Measurements from ENCODE around the gene TAF1B. TPM values are rescaled to one million over a fixed set of nuclear protein-coding genes. Genes with fewer than 3 reads are reported as not detected.

Gene TAF1B
- total RNA-seq, 6 experiments from 2014 or later, result 4.8 to 8.1 (median 6.6) TPM

GRCh38 chr2:9800639-9800974 is 42.7 kb upstream of the TAF1B start:
- Histone ChIP-seq H3K27me3 (no peaks in the 10 kb centered on the region), H3K4me1 (peaks cover 0 to 5% (median 0%) of the 10 kb centered on the region in 4 donors), H3K36me3 (no peaks in the 10 kb centered on the region), H3K9me3 (no peaks in the 10 kb centered on the region), H3K27ac (no peak overlapping the region), H3K4me3 (no peak overlapping the region)
- TF ChIP-seq, protein P1, sequence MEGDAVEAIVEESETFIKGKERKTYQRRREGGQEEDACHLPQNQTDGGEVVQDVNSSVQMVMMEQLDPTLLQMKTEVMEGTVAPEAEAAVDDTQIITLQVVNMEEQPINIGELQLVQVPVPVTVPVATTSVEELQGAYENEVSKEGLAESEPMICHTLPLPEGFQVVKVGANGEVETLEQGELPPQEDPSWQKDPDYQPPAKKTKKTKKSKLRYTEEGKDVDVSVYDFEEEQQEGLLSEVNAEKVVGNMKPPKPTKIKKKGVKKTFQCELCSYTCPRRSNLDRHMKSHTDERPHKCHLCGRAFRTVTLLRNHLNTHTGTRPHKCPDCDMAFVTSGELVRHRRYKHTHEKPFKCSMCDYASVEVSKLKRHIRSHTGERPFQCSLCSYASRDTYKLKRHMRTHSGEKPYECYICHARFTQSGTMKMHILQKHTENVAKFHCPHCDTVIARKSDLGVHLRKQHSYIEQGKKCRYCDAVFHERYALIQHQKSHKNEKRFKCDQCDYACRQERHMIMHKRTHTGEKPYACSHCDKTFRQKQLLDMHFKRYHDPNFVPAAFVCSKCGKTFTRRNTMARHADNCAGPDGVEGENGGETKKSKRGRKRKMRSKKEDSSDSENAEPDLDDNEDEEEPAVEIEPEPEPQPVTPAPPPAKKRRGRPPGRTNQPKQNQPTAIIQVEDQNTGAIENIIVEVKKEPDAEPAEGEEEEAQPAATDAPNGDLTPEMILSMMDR (IDR thresholded peaks at IDR 0.05), result no peak
- no peak for TF ChIP-seq POLR2A (IDR thresholded peaks at IDR 0.05)
- WGBS (ENCODE audit: insufficient coverage, low coverage, low lambda C conversion rate, missing lambda C conversion rate), result no CpG with 5 or more reads among the region's 5 CpGs
- intact Hi-C loops (cut with DNase I), result loop anchor here (10.0 kb wide), 3 partner anchors 144 to 624 kb away; no protein-coding TSS in a partner anchor
- no peak for DNase-seq
- no peak for ATAC-seq

DNA sequence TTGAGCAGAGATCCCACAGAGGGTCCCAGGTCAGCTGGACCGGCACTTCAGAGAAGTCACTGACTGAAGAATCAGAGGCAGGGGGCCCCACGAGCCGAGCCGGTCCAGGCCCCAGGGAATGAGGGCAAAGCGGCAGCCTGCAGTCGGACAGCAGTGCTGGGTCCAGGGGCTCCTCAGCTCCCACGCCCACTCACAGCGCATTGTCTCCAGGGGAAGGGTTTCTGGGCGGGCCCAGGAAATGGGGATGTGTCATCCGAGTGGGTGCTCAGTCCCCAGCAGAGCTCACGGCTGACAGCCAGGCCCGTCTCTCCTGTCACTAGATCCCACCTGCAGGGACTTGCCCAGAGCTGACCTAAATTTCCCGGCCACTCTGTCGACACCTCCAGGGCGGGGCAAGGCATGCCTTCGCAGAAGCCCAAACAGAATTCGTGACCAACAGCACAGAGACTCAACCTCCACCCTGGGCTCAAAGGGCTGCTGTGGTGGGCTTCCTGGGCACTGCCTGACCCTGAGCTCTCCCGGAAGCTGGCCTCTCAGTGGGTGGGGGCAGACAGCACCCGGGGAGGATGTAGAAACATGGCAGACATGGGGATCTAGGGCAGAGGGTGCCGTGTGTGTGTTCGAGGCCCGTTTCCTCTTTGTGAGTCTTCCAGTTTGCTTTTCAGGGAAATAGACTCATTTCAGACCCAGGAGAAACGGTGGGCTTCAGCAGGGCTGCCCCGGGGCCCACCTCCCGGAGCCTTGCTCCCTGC is 42.1 kb upstream of the TAF1B start:
- Histone ChIP-seq H3K9me3 (no peaks in the 10 kb centered on the region), H3K4me3 (no peak overlapping the region), H3K36me3 (no peaks in the 10 kb centered on the region), H3K4me1 (peaks cover 0 to 6% (median 0%) of the 10 kb centered on the region in 4 donors), H3K27me3 (no peaks in the 10 kb centered on the region), H3K27ac (no peak overlapping the region)
- intact Hi-C loops (cut with DNase I), result loop anchor here (10.0 kb wide), 3 partner anchors 144 to 624 kb away; no protein-coding TSS in a partner anchor
- DNase-seq (peak in 1 of 3 donors; percentile 54), ATAC-seq (peak in 3 of 4 donors; percentile 12 to 26 (median 13))
- TF ChIP-seq, protein P1 (IDR thresholded peaks at IDR 0.05), result no peak
- TF ChIP-seq POLR2A (IDR thresholded peaks at IDR 0.05), result no peak
- WGBS (ENCODE audit: insufficient coverage, low coverage, low lambda C conversion rate, missing lambda C conversion rate), result 62% methylated on average over 6 of the region's 25 CpGs

DNA sequence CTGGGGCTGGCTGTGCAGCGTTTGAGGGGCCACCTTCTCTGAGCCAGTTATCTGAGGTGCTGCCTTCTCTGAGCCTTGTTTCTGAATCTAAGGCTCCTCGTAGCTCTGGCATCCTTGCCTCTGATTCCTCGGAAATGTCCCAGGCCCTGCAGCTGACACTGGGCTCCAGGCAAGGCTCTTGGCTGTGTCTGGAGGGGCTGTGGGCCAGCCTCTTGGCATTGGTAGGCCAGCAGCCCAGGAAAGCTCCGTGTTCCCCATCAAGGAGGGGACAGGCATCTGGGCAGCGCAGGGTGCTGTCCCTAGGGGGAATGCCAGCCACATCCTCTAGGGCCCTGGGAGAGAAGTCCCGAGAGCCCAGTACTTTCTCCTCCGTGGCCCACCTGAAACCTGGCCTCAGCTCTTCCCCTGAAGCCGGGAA is 40.7 kb upstream of the TAF1B start:
- 93% methylated on average over 3 of the region's 8 CpGs for WGBS (ENCODE audit: insufficient coverage, low coverage, low lambda C conversion rate, missing lambda C conversion rate)
- intact Hi-C loops (cut with DNase I), result loop anchor here (10.0 kb wide), 3 partner anchors 142 to 622 kb away; no protein-coding TSS in a partner anchor
- Histone ChIP-seq H3K4me3 (no peak overlapping the region), H3K27ac (no peak overlapping the region), H3K9me3 (no peaks in the 10 kb centered on the region), H3K27me3 (no peaks in the 10 kb centered on the region), H3K4me1 (peaks cover 0 to 6% (median 0%) of the 10 kb centered on the region in 4 donors), H3K36me3 (no peaks in the 10 kb centered on the region)
- TF ChIP-seq POLR2A (IDR thresholded peaks at IDR 0.05), result no peak
- TF ChIP-seq, protein P1 (IDR thresholded peaks at IDR 0.05), result no peak
- peak in 1 of 3 donors; percentile 37 for DNase-seq
- no peak for ATAC-seq

- Histone ChIP-seq H3K4me3 (no peak overlapping the region), H3K4me1 (peaks cover 0 to 6% (median 0%) of the 10 kb centered on the region in 4 donors), H3K36me3 (no peaks in the 10 kb centered on the region), H3K27ac (no peak overlapping the region), H3K9me3 (no peaks in the 10 kb centered on the region), H3K27me3 (no peaks in the 10 kb centered on the region)
- TF ChIP-seq, protein P1 (IDR thresholded peaks at IDR 0.05), result no peak
- TF ChIP-seq POLR2A (IDR thresholded peaks at IDR 0.05), result no peak
- ATAC-seq (no peak), DNase-seq (peak in 1 of 3 donors; percentile 57)
- 58% methylated on average over 10 of the region's 17 CpGs for WGBS (ENCODE audit: insufficient coverage, low coverage, low lambda C conversion rate, missing lambda C conversion rate)
- intact Hi-C loops (cut with DNase I), result loop anchor here (10.0 kb wide), 3 partner anchors 142 to 622 kb away; no protein-coding TSS in a partner anchor
These were observed 40.1 kb upstream of the TAF1B start for GRCh38 chr2:9803023-9803805.
